ENCODE data around the gene OR5A1.

GRCh38 chr11:59426361-59427067 lies 9.8 kb upstream of the OR5A1 start, which contains the start of gene OR5A2:
- TF ChIP-seq POLR2AphosphoS5 (IDR thresholded peaks at IDR 0.05; ENCODE audit: low read depth, low read length) (no peak), TAF1 (IDR thresholded peaks at IDR 0.05; ENCODE audit: borderline replicate concordance, low read depth, low read length) (no peak)
